Measurements from ENCODE around the gene UBE2L6.

DNA sequence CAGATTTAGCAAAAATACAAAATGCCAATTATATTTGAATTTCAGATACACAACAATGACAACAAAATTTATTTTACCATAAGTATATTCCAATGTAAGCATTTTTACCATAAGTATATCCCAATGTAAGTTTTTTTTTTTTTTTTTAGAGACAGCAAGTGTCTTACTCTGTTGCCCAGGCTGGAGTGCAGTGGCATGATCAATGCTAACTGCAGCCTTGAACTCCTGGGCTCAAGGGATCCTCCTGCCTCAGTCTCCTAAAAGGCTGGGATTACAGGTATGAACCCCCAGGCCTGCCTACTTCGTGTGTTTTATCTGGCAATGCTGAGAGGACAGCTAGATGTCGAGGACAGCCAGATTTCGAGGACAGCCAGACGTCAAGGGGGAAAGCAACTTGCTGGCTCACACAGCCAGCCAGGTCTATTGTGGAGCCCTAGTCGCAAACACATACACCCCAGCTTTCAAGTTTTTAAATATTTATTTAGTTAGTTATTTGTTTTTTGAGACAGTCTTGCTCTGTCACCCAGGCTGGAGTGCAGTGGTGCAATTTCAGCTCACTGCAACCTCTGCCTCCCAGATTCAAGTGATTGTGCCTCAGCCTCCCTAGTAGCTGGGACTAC lies 28.9 kb upstream of the UBE2L6 start:
- TF ChIP-seq ZNF138 (CRISPR knock-in tag; conservative IDR thresholded peaks at IDR 0.05) (no peak), ELF4 (CRISPR knock-in tag; IDR thresholded peaks at IDR 0.05; ENCODE audit: low read depth) (no peak), SP1 (CRISPR knock-in tag; conservative IDR thresholded peaks at IDR 0.05) (no peak), SMAD4 (CRISPR knock-in tag; IDR thresholded peaks at IDR 0.05) (no peak), ZNF263 (CRISPR knock-in tag; IDR thresholded peaks at IDR 0.05; ENCODE audit: low read depth) (no peak), IRF2 (CRISPR knock-in tag; IDR thresholded peaks at IDR 0.05; ENCODE audit: borderline replicate concordance, low read depth) (no peak), NR2C2 (CRISPR knock-in tag; IDR thresholded peaks at IDR 0.05) (no peak), GABPB1 (CRISPR knock-in tag; IDR thresholded peaks at IDR 0.05) (no peak), ATF6 (CRISPR knock-in tag; IDR thresholded peaks at IDR 0.05) (no peak), CREB1 (CRISPR knock-in tag; IDR thresholded peaks at IDR 0.05) (no peak)
- TF ChIP-seq, protein P1, sequence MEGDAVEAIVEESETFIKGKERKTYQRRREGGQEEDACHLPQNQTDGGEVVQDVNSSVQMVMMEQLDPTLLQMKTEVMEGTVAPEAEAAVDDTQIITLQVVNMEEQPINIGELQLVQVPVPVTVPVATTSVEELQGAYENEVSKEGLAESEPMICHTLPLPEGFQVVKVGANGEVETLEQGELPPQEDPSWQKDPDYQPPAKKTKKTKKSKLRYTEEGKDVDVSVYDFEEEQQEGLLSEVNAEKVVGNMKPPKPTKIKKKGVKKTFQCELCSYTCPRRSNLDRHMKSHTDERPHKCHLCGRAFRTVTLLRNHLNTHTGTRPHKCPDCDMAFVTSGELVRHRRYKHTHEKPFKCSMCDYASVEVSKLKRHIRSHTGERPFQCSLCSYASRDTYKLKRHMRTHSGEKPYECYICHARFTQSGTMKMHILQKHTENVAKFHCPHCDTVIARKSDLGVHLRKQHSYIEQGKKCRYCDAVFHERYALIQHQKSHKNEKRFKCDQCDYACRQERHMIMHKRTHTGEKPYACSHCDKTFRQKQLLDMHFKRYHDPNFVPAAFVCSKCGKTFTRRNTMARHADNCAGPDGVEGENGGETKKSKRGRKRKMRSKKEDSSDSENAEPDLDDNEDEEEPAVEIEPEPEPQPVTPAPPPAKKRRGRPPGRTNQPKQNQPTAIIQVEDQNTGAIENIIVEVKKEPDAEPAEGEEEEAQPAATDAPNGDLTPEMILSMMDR (IDR thresholded peaks at IDR 0.05) = no peak
